ENCODE data around the gene LHX4.
A peak's percentile ranks its signal among the peaks of the same experiment; 100 is the strongest.

DNA sequence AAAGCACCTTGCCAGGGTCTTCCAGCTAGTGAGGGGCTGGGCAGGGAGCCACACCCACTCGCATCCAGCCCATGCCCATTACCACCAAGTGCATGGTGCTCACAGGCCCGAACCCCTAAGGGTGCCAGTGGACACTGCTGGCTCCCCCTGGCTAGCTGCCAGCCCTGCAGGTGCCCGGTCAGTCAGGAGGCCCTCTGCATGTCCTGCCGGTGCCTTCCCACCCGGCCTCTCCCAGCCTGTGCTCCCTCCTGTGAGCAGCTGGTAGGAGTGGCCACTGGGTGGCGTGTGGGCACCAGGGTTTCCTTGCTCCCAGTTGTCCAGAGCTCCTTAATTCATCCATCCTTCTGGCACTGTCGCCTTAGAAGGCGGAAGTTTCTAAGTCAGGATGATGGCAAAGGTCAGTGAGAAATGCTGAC lies 42.0 kb upstream of the LHX4 start:
- TF ChIP-seq, protein P1, sequence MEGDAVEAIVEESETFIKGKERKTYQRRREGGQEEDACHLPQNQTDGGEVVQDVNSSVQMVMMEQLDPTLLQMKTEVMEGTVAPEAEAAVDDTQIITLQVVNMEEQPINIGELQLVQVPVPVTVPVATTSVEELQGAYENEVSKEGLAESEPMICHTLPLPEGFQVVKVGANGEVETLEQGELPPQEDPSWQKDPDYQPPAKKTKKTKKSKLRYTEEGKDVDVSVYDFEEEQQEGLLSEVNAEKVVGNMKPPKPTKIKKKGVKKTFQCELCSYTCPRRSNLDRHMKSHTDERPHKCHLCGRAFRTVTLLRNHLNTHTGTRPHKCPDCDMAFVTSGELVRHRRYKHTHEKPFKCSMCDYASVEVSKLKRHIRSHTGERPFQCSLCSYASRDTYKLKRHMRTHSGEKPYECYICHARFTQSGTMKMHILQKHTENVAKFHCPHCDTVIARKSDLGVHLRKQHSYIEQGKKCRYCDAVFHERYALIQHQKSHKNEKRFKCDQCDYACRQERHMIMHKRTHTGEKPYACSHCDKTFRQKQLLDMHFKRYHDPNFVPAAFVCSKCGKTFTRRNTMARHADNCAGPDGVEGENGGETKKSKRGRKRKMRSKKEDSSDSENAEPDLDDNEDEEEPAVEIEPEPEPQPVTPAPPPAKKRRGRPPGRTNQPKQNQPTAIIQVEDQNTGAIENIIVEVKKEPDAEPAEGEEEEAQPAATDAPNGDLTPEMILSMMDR (IDR thresholded peaks at IDR 0.05), result peak; percentile 97
- TF ChIP-seq ZFX (IDR thresholded peaks at IDR 0.05; ENCODE audit: borderline replicate concordance), result no peak
